Glutamatergic neuron (in vitro differentiated cells): Measurements from ENCODE around the gene TPCN2. TPM values are rescaled to one million over a fixed set of nuclear protein-coding genes. Genes with fewer than 3 reads are reported as not detected.

Source experiments
- DNase-seq: peaks from one replicate; pipeline ENCODE4 v3.0.0; 2022
- H3K27ac Mint-ChIP-seq: one replicate; pipeline ENCODE4 v1.8.0; 2020; ENCODE audit warnings: mild to moderate bottlenecking, mixed read lengths, inconsistent platforms; ENCODE audit not compliant: unreplicated experiment
- H3K27me3 Mint-ChIP-seq: one replicate; pipeline ENCODE4 v1.8.0; 2020; ENCODE audit warnings: mild to moderate bottlenecking, moderate library complexity, mixed read lengths, inconsistent platforms; ENCODE audit not compliant: unreplicated experiment
- H3K36me3 Mint-ChIP-seq: one replicate; pipeline ENCODE4 v1.8.0; 2020; ENCODE audit warnings: mild to moderate bottlenecking, mixed read lengths, inconsistent platforms; ENCODE audit not compliant: unreplicated experiment
- H3K4me1 Mint-ChIP-seq: one replicate; pipeline ENCODE4 v1.8.0; 2020; ENCODE audit warnings: mild to moderate bottlenecking, low read depth, mixed read lengths, inconsistent platforms; ENCODE audit not compliant: unreplicated experiment
- H3K4me3 Mint-ChIP-seq: one replicate; pipeline ENCODE4 v1.8.0; 2020; ENCODE audit warnings: mild to moderate bottlenecking, mixed read lengths, inconsistent platforms; ENCODE audit not compliant: unreplicated experiment
- H3K9me3 Mint-ChIP-seq: one replicate; pipeline ENCODE4 v1.8.0; 2020; ENCODE audit warnings: mild to moderate bottlenecking, moderate library complexity, mixed read lengths, inconsistent platforms; ENCODE audit not compliant: unreplicated experiment
- CTCF ChIP-seq: fragments of 200-600 bp; sonication (generic); IDR thresholded peaks from one replicate; pipeline ENCODE4 v1.5.0; 2021; ENCODE audit not compliant: partially characterized antibody, unreplicated experiment
- total RNA-seq: library from RNA; stranded (reverse); fragmentation: NEBNext Ultra II Directional; extraction: Animal tissue kit (Norgen Biotek cat#: 25700); gene quantifications from one replicate; pipeline ENCODE4 v1.2.1, GENCODE V29; 2021; ENCODE audit not compliant: unreplicated experiment

TPCN2 gene
- total RNA-seq, 1 donor from 2014 or later, result 17.2 TPM

DNA sequence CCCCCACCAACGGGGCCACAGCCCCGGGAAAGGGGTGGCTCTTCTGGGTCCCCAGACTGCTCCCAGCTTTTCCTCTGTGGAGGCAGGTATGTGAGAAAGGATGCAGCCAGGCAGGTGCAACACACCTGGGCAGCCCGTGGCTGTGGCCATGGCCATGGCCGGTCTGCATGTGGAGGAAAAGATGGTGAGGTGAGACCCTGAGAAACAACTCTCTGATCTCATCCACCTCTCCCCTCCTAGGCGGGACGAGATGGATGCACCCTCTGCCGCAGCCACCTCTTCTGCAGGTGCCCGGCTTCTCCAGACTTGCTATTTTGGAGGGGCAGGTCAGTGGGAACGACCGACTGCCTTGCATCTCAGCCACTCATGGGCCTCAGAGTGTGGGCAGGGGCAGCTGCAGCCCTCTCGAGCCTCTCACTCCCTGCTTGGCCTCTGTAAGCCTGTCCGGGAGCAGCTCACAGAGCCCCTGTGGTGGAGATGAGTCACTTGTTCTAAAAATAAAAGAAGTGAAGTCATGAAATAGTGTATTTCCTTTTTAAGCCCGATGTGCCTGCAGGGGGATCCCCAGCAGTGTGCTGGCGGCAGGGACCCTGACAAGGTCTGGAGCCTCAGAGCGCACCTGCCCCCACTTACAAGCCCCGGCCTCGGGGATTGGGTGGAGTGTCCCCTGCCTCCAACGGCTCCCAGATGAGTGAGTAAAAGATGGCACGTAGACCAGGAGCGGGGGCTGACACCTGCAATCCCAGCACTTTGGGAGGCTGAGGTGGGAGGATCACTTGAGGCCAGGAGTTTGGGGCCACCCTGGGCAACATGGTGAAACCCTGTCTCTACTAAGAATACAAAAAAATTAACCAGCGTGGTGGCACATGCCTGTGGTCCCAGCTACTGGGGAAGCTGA lies 117.7 kb downstream of the TPCN2 start:
- peaks cover 8% of the 10 kb centered on the region for H3K9me3 Mint-ChIP-seq
- no peak overlapping the region for H3K27ac Mint-ChIP-seq
- H3K27me3 Mint-ChIP-seq, result peaks cover 6% of the 10 kb centered on the region
- peaks cover 17% of the 10 kb centered on the region for H3K36me3 Mint-ChIP-seq
- no peak for DNase-seq
- H3K4me3 Mint-ChIP-seq, result no peak overlapping the region
- TF ChIP-seq CTCF, result no peak
- H3K4me1 Mint-ChIP-seq, result no peaks in the 10 kb centered on the region

DNA sequence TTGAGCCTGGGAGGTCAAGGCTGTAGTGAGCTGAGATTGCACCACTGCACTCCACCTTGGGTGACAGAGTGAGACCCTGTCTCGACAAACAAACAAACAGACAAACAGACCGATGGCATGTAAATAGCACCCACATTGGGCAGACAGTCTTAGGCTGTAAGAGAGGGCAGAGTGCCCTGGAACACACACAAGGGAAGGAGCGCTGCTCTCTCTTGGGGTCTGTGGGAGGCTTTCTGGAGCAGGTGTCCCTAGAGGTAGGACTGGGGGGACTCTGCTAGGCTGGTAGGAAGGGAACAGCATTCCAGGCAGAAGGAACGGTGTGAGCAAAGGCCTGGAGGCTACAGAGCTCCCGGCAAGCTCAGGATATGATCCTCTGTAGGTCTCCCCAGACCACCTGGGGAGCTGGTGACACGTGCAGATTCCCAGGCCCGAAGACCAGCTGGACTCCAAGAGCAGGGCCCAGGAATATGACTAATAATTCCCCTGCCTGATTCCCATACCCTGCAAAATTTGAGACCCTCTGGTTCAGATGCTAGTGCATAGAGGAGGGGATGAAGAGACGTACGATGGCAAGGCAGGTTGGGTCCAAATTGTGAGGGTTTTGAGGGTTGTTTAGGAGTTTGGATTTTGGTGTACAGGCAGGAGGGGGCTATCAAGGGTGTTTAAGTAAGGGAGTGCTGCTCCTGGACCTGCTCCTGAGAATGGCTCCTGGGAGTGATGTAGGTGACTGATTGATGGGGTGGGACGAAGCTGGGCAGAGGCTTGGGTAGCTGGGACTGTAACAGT lies 118.6 kb downstream of the TPCN2 start:
- no peak for DNase-seq
- Mint-ChIP-seq H3K36me3 (peaks cover 17% of the 10 kb centered on the region), H3K27ac (no peak overlapping the region), H3K4me1 (no peaks in the 10 kb centered on the region), H3K4me3 (no peak overlapping the region), H3K27me3 (peaks cover 6% of the 10 kb centered on the region), H3K9me3 (peaks cover 8% of the 10 kb centered on the region)
- TF ChIP-seq CTCF, result no peak

DNA sequence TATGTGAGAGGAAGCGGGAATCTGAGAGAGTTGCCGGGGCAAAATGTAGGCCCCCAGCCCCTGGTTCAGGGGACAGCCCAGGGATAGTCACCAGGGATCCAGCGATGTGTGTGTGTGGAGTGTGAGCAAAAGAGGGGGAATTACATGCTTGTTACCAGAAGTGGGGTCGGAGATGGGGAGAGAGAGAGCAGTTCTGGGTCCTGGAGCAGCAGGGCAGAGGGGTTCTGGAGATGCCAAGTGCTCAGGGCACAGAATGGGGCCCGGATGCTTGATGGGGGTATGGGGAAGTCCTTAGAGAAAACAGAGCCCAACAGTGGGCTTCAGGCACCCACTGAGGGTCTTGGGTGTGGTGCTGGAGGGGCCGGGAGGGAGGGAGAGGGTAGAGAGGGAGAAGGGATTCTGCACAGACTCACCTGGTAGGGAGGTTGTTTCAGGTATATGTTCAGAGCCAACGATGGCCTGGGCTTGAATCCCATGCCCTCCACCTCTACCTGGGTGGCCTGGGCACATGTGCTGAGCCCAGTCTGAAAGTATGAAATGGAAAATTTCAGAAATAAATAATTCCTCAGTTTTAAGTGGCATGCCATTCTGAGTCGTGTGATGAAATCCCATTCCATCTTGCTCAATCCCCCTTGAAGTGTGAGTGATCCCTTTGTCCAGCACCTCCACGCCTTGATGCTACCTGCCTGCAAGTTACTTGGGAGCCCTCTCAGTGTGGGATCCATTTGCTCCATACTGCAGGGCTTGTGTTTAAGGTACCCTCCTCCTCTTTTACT lies 119.4 kb downstream of the TPCN2 start:
- Mint-ChIP-seq H3K36me3 (peaks cover 9% of the 10 kb centered on the region), H3K9me3 (peaks cover 8% of the 10 kb centered on the region), H3K27ac (no peak overlapping the region), H3K27me3 (peaks cover 6% of the 10 kb centered on the region), H3K4me3 (no peak overlapping the region), H3K4me1 (no peaks in the 10 kb centered on the region)
- DNase-seq, result no peak
- no peak for TF ChIP-seq CTCF

- no peak for DNase-seq
- no peak for TF ChIP-seq CTCF
- H3K4me3 Mint-ChIP-seq, result no peak overlapping the region
- peaks cover 4% of the 10 kb centered on the region for H3K36me3 Mint-ChIP-seq
- H3K9me3 Mint-ChIP-seq, result peaks cover 6% of the 10 kb centered on the region
- H3K27me3 Mint-ChIP-seq, result peaks cover 6% of the 10 kb centered on the region
- no peak overlapping the region for H3K27ac Mint-ChIP-seq
- H3K4me1 Mint-ChIP-seq, result no peaks in the 10 kb centered on the region
These were observed 120.7 kb downstream of the TPCN2 start for GRCh38 chr11:69169479-69169878.
